IPS DF 6.9 (cell line): ENCODE data around the gene NEDD1.

Source experiments
- DNase-seq: peaks from one replicate; pipeline ENCODE4 v3.0.0-alpha.2; 2013; ENCODE audit warnings: low read depth, low spot score
- H3K27ac ChIP-seq: one replicate; pipeline ENCODE4 v1.5.1; 2013; ENCODE audit warnings: low read length, control low read depth
- H3K27me3 ChIP-seq: 2 replicates; pipeline ENCODE4 v1.6.1; 2013; ENCODE audit warnings: mild to moderate bottlenecking, low read length; ENCODE audit not compliant: control insufficient read depth, insufficient read depth
- H3K36me3 ChIP-seq: 2 replicates; pipeline ENCODE4 v1.6.1; 2013; ENCODE audit warnings: low read length; ENCODE audit not compliant: control insufficient read depth, insufficient read depth
- H3K4me1 ChIP-seq: 2 replicates; pipeline ENCODE4 v1.6.1; 2013; ENCODE audit warnings: low read length; ENCODE audit not compliant: control insufficient read depth, insufficient read depth
- H3K4me3 ChIP-seq: 2 replicates; pipeline ENCODE4 v1.5.1; 2013; ENCODE audit warnings: mild to moderate bottlenecking, low read length
- H3K9me3 ChIP-seq: 2 replicates; pipeline ENCODE4 v1.6.1; 2013; ENCODE audit warnings: low read length, inconsistent platforms; ENCODE audit not compliant: control insufficient read depth, insufficient read depth
- WGBS: extraction: QIAGEN DNeasy Blood & Tissue Kit; methylation state at CpG from one replicate; pipeline ENCODE4 v1.1.7; 2013; ENCODE audit warnings: mixed read lengths, missing lambda C conversion rate; ENCODE audit not compliant: insufficient read length, insufficient coverage; 5-methylcytosine and 5-hydroxymethylcytosine counted together

NEDD1 gene

GRCh38 chr12:96906849-96907670 is at the start of gene NEDD1:
Gene NEDD1 (plus strand): TSS chr12:96907257. CDS start chr12:96909760, 2,503 bp downstream.
- Histone ChIP-seq H3K4me3 (peak within 1 kb of the TSS; percentile 63; the same call in 1 of the 2 replicates), H3K9me3 (no peaks in the 10 kb centered on the region), H3K36me3 (no peaks in the 10 kb centered on the region), H3K27me3 (no peaks in the 10 kb centered on the region), H3K27ac (no peak within 1 kb of the TSS), H3K4me1 (no peaks in the 10 kb centered on the region)
- DNase-seq = peak; percentile 72
- no CpG with 5 or more reads among the region's 68 CpGs for WGBS

- H3K9me3 ChIP-seq = no peaks in the 10 kb centered on the region
- H3K4me1 ChIP-seq = no peaks in the 10 kb centered on the region
- WGBS = no CpG with 5 or more reads among the region's 1 CpG
- H3K27me3 ChIP-seq = no peaks in the 10 kb centered on the region
- H3K4me3 ChIP-seq = no peak overlapping the region
- no peak overlapping the region for H3K27ac ChIP-seq
- no peaks in the 10 kb centered on the region for H3K36me3 ChIP-seq
- no peak for DNase-seq
Observed at GRCh38 chr12:96858162-96858561, 48.9 kb upstream of the NEDD1 start.

- no peaks in the 10 kb centered on the region for H3K4me1 ChIP-seq
- WGBS = no CpG with 5 or more reads among the region's 2 CpGs
- no peaks in the 10 kb centered on the region for H3K27me3 ChIP-seq
- no peak for DNase-seq
- no peaks in the 10 kb centered on the region for H3K36me3 ChIP-seq
- no peaks in the 10 kb centered on the region for H3K9me3 ChIP-seq
- no peak overlapping the region for H3K27ac ChIP-seq
- H3K4me3 ChIP-seq = no peak overlapping the region
Observed at GRCh38 chr12:96861656-96862055, 45.4 kb upstream of the NEDD1 start.

GRCh38 chr12:96862326-96862725 is 44.7 kb upstream of the NEDD1 start:
- Histone ChIP-seq H3K9me3 (no peaks in the 10 kb centered on the region), H3K27me3 (no peaks in the 10 kb centered on the region), H3K27ac (no peak overlapping the region), H3K36me3 (no peaks in the 10 kb centered on the region), H3K4me3 (no peak overlapping the region), H3K4me1 (no peaks in the 10 kb centered on the region)
- WGBS = no CpG with 5 or more reads among the region's 1 CpG
- DNase-seq = no peak

DNA sequence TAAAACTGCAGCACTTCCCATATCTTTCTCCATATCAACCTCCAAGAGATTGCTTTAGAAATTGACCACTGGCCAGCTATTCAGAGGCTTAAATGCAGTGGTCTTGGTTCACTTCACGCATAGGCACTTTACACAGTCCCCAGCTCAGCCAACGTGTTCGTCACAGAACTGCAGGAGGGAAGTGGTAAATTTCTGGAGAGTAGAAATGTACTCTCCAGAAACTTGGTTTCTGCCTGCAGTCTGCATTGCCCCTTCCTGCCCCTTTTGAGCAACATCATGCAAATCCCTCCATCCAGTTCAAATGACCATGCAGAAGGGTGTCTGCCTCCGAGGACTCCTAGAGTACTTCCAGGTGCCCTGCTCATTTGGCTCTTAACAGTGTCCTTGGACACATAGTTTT is 42.7 kb upstream of the NEDD1 start:
- Histone ChIP-seq H3K27ac (no peak overlapping the region), H3K4me3 (no peak overlapping the region), H3K9me3 (no peaks in the 10 kb centered on the region), H3K36me3 (no peaks in the 10 kb centered on the region), H3K4me1 (no peaks in the 10 kb centered on the region), H3K27me3 (no peaks in the 10 kb centered on the region)
- no peak for DNase-seq
- WGBS = no CpG with 5 or more reads among the region's 4 CpGs

DNA sequence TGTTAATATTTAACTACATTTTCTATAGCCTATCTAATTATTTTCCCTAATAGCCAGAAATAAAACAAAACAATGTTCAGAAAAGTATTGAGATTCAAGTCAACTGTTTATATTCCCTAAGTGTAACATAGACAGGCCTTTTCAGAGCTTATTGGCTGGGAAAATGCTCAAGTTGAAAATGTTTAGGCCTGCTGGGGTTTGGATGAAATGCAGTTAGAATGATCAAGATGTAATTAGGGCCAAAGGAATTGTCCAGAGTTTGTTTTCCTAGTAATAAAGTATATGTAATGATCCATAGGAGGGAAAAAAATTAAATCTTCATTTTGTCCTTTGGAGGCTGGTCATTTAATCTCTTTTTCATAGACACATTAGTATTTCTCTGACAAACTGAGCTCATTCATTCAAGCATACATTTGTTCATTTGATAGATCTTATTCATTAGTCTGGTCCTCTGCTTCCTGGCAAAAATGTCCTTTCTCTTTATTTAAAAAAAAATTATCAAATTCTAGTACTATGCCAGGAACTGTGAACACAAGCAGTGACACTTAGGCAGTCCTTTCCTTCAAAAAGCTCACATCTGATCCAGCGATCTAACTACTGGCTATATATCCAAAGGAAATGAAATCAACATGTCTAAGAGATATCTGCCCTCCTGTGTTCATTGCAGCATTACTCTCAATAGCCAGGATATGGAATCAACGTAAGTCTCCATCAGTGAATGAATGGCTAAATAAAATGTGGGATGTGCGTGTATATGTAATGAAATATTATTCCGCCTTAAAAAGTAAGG is 40.1 kb upstream of the NEDD1 start:
- WGBS = no CpG with 5 or more reads among the region's 4 CpGs
- H3K36me3 ChIP-seq = no peaks in the 10 kb centered on the region
- no peak for DNase-seq
- no peaks in the 10 kb centered on the region for H3K9me3 ChIP-seq
- H3K27me3 ChIP-seq = no peaks in the 10 kb centered on the region
- no peak overlapping the region for H3K4me3 ChIP-seq
- H3K27ac ChIP-seq = no peak overlapping the region
- no peaks in the 10 kb centered on the region for H3K4me1 ChIP-seq

DNA sequence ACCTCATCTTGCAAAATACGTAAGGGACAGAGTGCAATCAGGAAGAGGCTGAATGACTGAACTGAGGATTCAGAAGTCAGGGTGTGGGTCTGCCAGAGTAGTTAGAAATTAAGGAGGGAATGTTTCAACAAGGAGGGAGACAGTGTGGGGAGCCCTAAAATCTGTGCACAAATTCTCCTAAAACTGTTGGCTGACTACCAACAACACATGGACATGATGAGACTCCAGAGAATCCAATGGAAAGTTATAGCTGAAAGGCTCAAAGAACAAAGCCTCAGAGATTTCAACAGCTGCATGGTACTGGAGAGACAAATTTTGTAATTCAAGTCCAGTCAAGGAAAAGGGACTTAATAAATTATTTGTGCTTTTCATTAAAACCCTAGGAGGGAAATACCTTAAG is 36.1 kb upstream of the NEDD1 start:
- no peaks in the 10 kb centered on the region for H3K9me3 ChIP-seq
- WGBS = no CpG with 5 or more reads among the region's 1 CpG
- H3K4me1 ChIP-seq = no peaks in the 10 kb centered on the region
- H3K36me3 ChIP-seq = no peaks in the 10 kb centered on the region
- no peak overlapping the region for H3K27ac ChIP-seq
- H3K4me3 ChIP-seq = no peak overlapping the region
- H3K27me3 ChIP-seq = no peaks in the 10 kb centered on the region
- no peak for DNase-seq

DNA sequence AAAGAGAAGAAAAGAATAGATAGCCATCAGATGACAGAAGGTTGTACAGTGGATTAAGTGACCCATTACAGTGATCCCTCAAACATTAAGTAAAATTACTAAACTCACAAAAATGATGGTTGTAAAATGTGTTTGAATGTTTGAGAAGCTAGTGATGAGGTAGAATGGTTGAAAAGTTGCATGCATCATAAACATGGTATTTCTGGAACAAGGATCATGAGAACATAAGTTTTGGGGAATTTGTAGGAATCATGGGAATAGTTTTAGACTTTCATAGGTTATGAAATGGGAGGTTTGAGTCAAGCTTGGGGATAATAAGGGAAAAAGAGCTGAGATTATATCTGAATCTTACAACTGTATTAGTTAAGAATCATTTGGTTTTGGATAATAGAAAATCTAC is 34.1 kb upstream of the NEDD1 start:
- no peaks in the 10 kb centered on the region for H3K4me1 ChIP-seq
- H3K27ac ChIP-seq = no peak overlapping the region
- H3K4me3 ChIP-seq = no peak overlapping the region
- H3K9me3 ChIP-seq = no peaks in the 10 kb centered on the region
- no peak for DNase-seq
- H3K27me3 ChIP-seq = no peaks in the 10 kb centered on the region
- no peaks in the 10 kb centered on the region for H3K36me3 ChIP-seq

GRCh38 chr12:96874211-96874610 is 32.8 kb upstream of the NEDD1 start:
- no peak overlapping the region for H3K4me3 ChIP-seq
- no CpG with 5 or more reads among the region's 2 CpGs for WGBS
- H3K4me1 ChIP-seq = no peaks in the 10 kb centered on the region
- H3K36me3 ChIP-seq = no peaks in the 10 kb centered on the region
- no peak for DNase-seq
- H3K9me3 ChIP-seq = no peaks in the 10 kb centered on the region
- H3K27ac ChIP-seq = no peak overlapping the region
- H3K27me3 ChIP-seq = no peaks in the 10 kb centered on the region

GRCh38 chr12:96876966-96877365 is 30.1 kb upstream of the NEDD1 start:
- H3K27me3 ChIP-seq = no peaks in the 10 kb centered on the region
- no peak for DNase-seq
- no peaks in the 10 kb centered on the region for H3K9me3 ChIP-seq
- no peaks in the 10 kb centered on the region for H3K36me3 ChIP-seq
- no peaks in the 10 kb centered on the region for H3K4me1 ChIP-seq
- no peak overlapping the region for H3K4me3 ChIP-seq
- H3K27ac ChIP-seq = no peak overlapping the region
- WGBS = no CpG with 5 or more reads among the region's 3 CpGs
